ENCODE data around the gene SLC12A1. TPM values are rescaled to one million over a fixed set of nuclear protein-coding genes. Genes with fewer than 3 reads are reported as not detected.

Gene SLC12A1
- polyA plus RNA-seq, 4 donors: 8.3 to 779 (median 420) TPM

GRCh38 chr15:48242015-48242414, 35.9 kb downstream of the SLC12A1 start:
- no peak for DNase-seq (ENCODE audit: low read depth in 4 of 4, low spot score in 3 of 4)

GRCh38 chr15:48242535-48242934, 36.4 kb downstream of the SLC12A1 start:
- DNase-seq (ENCODE audit: low read depth in 4 of 4, low spot score in 3 of 4): no peak

- DNase-seq (ENCODE audit: low read depth in 4 of 4, low spot score in 3 of 4): no peak
Observed at GRCh38 chr15:48244921-48245320, 38.8 kb downstream of the SLC12A1 start.

GRCh38 chr15:48248414-48248813, 42.3 kb downstream of the SLC12A1 start:
- no peak for DNase-seq (ENCODE audit: low read depth in 4 of 4, low spot score in 3 of 4)

- DNase-seq (ENCODE audit: low read depth in 4 of 4, low spot score in 3 of 4): peak; percentile 43 to 61 (median 55)
Observed at GRCh38 chr15:48250640-48251076, 44.6 kb downstream of the SLC12A1 start.

GRCh38 chr15:48253172-48253571, 47.1 kb downstream of the SLC12A1 start:
- no peak for DNase-seq (ENCODE audit: low read depth in 4 of 4, low spot score in 3 of 4)

- DNase-seq (ENCODE audit: low read depth in 4 of 4, low spot score in 3 of 4): no peak
Observed at GRCh38 chr15:48265135-48265534, 59.0 kb downstream of the SLC12A1 start.

- no peak for DNase-seq (ENCODE audit: low read depth in 4 of 4, low spot score in 3 of 4)
Observed at GRCh38 chr15:48266024-48266689, 60.1 kb downstream of the SLC12A1 start.

GRCh38 chr15:48267766-48268165, 61.7 kb downstream of the SLC12A1 start:
- no peak for DNase-seq (ENCODE audit: low read depth in 4 of 4, low spot score in 3 of 4)

- no peak for DNase-seq (ENCODE audit: low read depth in 4 of 4, low spot score in 3 of 4)
Observed at GRCh38 chr15:48273049-48273448, 66.9 kb downstream of the SLC12A1 start.

- DNase-seq (ENCODE audit: low read depth in 4 of 4, low spot score in 3 of 4): no peak
Observed at GRCh38 chr15:48278666-48279065, 72.6 kb downstream of the SLC12A1 start.

GRCh38 chr15:48279608-48280007, 73.5 kb downstream of the SLC12A1 start:
- no peak for DNase-seq (ENCODE audit: low read depth in 4 of 4, low spot score in 3 of 4)

- DNase-seq (ENCODE audit: low read depth in 4 of 4, low spot score in 3 of 4): no peak
Observed at GRCh38 chr15:48281674-48282073, 75.6 kb downstream of the SLC12A1 start.

GRCh38 chr15:48282216-48282615, 76.1 kb downstream of the SLC12A1 start:
- no peak for DNase-seq (ENCODE audit: low read depth in 4 of 4, low spot score in 3 of 4)

GRCh38 chr15:48283396-48284145, 77.5 kb downstream of the SLC12A1 start:
- DNase-seq (ENCODE audit: low read depth in 4 of 4, low spot score in 3 of 4): no peak

- peak; percentile 64 to 82 (median 74) for DNase-seq (ENCODE audit: low read depth in 4 of 4, low spot score in 3 of 4)
Observed at GRCh38 chr15:48285329-48286214, 79.5 kb downstream of the SLC12A1 start.

- no peak for DNase-seq (ENCODE audit: low read depth in 4 of 4, low spot score in 3 of 4)
Observed at GRCh38 chr15:48289628-48290027, 83.5 kb downstream of the SLC12A1 start.

GRCh38 chr15:48292458-48292857, 86.4 kb downstream of the SLC12A1 start:
- DNase-seq (ENCODE audit: low read depth in 4 of 4, low spot score in 3 of 4): no peak

GRCh38 chr15:48297668-48298067, 91.6 kb downstream of the SLC12A1 start:
- DNase-seq (ENCODE audit: low read depth in 4 of 4, low spot score in 3 of 4): no peak

GRCh38 chr15:48298914-48299313, 92.8 kb downstream of the SLC12A1 start:
- no peak for DNase-seq (ENCODE audit: low read depth in 4 of 4, low spot score in 3 of 4)

- no peak for DNase-seq (ENCODE audit: low read depth in 4 of 4, low spot score in 3 of 4)
Observed at GRCh38 chr15:48300038-48300437, 93.9 kb downstream of the SLC12A1 start.

Data from left renal pelvis (tissue), 4 donors.